Pancreas (tissue), 10 donors: ENCODE measurements around the gene SMARCA1. TPM values are rescaled to one million over a fixed set of nuclear protein-coding genes. Genes with fewer than 3 reads are reported as not detected.

ENCODE experiments used
- ATAC-seq, 4 donors: fragments of 200-7000 bp; cut with Tn5 transposase; one replicate each; pipeline versions ENCODE4 v1.8.0 to v1.9.1; 2020; ENCODE audit warnings: mild to moderate bottlenecking in 4 of 4, moderate library complexity in 4 of 4
- DNase-seq, 6 donors: peaks; one replicate each; pipeline ENCODE4 v3.0.0-alpha.2; 2020
- FAIRE-seq: peaks from 2 replicates; lab custom pipeline; 2012; peaks lifted over from hg19 to GRCh38; lab: Jason Lieb, UNC
- H3K27ac ChIP-seq, 4 donors: fragments of 200-600 bp; sonication (generic); 1 replicate in 3 of 4; 2 replicates in 1 of 4; pipeline versions ENCODE4 v1.5.0 to v1.8.0; 2020
- H3K27me3 ChIP-seq, 4 donors: fragments of 200-600 bp; one replicate each; pipeline ENCODE4 v1.8.0; 2021
- H3K36me3 ChIP-seq, 3 donors: fragments of 200-600 bp; sonication (generic) in 1 of 3; one replicate each; pipeline versions ENCODE4 v1.5.0 to v1.8.0; 2020 to 2021
- H3K4me1 ChIP-seq, 3 donors: fragments of 200-600 bp; one replicate each; pipeline ENCODE4 v1.8.0; 2021
- H3K4me3 ChIP-seq, 4 donors: fragments of 200-600 bp; sonication (generic) in 2 of 4; one replicate each; pipeline versions ENCODE4 v1.5.0 to v1.8.0; 2020 to 2021
- H3K9me3 ChIP-seq, 4 donors: fragments of 200-600 bp; one replicate each; pipeline ENCODE4 v1.8.0; 2021
- WGBS, 2 donors: extraction: QIAGEN DNeasy Blood & Tissue Kit; methylation state at CpG; one replicate each; pipeline ENCODE4 v1.1.7; 2013; 5-methylcytosine and 5-hydroxymethylcytosine counted together
- intact Hi-C, 3 donors: fragments of 100-400 bp; cut with DNase I; formaldehyde crosslinking; loops; one replicate each; pipeline versions ENCODE4 v1.11.1 to v1.14.2; 2022
- polyA plus RNA-seq, 2 donors: library from polyadenylated mRNA; stranded (reverse); fragments of 200-250 nt; gene quantifications; one replicate each; pipeline ENCODE4 v1.2.3, GENCODE V29; 2013
- total RNA-seq, 6 donors: library from RNA; stranded (reverse); fragmentation: NEBNext Ultra II Directional in 4 of 6; extraction: Animal tissue kit (Norgen Biotek cat#: 25700) in 4 of 6; gene quantifications; one replicate each; pipeline versions ENCODE4 v1.2.1 to v1.2.4, GENCODE V29; 2021 to 2023
- TF ChIP-seq, protein P1 (sequence below), 4 donors: fragments of 200-600 bp; sonication (generic) in 3 of 4; IDR thresholded peaks; one replicate each; pipeline versions ENCODE4 v1.5.0 to v1.8.0; 2021; ENCODE audit warnings: antibody characterized with exemption in 4 of 4
- donor health status: healthy with polysubstance abuse.
- donor health status: DM: no; HTN: no; CAD: no; lungs with moderate emphysema.
- donor health status: DM: no; HTN: no; CAD: no.
- donor health status: control.
- donor health status: control.
- donor health status: Bipolar disorder and iron deficiency.
- donor health status: DM: yes; HTN: yes; CAD: no.
- donor health status: DM: no; HTN: no; CAD: no.
- donor health status: DM: no; HTN: no; CAD: no.
- donor health status: DM: yes; HTN: yes; CAD: no.

SMARCA1 gene, protein sequence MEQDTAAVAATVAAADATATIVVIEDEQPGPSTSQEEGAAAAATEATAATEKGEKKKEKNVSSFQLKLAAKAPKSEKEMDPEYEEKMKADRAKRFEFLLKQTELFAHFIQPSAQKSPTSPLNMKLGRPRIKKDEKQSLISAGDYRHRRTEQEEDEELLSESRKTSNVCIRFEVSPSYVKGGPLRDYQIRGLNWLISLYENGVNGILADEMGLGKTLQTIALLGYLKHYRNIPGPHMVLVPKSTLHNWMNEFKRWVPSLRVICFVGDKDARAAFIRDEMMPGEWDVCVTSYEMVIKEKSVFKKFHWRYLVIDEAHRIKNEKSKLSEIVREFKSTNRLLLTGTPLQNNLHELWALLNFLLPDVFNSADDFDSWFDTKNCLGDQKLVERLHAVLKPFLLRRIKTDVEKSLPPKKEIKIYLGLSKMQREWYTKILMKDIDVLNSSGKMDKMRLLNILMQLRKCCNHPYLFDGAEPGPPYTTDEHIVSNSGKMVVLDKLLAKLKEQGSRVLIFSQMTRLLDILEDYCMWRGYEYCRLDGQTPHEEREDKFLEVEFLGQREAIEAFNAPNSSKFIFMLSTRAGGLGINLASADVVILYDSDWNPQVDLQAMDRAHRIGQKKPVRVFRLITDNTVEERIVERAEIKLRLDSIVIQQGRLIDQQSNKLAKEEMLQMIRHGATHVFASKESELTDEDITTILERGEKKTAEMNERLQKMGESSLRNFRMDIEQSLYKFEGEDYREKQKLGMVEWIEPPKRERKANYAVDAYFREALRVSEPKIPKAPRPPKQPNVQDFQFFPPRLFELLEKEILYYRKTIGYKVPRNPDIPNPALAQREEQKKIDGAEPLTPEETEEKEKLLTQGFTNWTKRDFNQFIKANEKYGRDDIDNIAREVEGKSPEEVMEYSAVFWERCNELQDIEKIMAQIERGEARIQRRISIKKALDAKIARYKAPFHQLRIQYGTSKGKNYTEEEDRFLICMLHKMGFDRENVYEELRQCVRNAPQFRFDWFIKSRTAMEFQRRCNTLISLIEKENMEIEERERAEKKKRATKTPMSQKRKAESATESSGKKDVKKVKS
- total RNA-seq (10 to 100 TPM in 3 of 6 donors, 1 to 10 TPM in 3; 7.5 to 20.3 (median 11.4) TPM), polyA plus RNA-seq (10 to 100 TPM in 1 of 2 donors, 1 to 10 TPM in 1; 6.8 to 27.6 TPM)

DNA sequence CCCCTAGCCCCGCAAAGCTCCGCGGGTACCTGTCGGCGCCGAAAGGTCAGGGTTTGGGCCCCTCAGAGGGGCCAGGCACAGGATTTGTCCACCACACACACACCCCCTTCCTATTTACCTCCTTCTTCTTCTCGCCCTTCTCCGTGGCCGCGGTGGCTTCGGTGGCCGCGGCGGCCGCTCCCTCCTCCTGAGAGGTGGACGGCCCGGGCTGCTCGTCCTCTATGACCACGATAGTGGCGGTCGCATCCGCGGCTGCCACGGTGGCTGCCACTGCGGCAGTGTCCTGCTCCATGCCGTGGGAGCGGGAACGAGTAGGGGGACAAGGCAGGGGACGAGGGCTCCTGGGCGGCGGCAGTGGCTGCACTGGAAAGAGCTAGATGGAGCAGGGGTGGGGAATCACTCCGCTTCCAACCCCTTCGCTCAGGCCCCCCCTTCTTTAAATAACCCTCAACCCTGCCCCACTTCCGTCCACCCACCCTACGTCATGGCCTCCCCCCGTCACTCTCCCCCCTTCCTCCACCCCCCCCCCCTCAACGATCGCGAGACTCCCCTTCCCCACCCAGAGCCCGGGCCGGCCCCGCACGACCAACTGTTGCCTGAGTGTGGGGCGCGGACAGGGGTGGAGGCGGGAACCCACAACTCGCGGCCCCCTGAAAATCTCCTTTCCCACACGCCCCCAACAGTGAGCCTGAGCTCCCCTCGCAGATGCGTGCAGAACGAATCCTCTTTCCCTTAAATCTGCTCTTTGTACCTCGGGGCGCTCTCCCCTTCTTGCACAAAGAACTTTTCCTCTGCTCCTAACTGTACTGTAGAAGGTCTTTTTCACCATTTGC, at the start of gene SMARCA1:
SMARCA1 (minus strand) TSS at position 412 of the 833 bp plus-strand sequence; CDS start at position 292, 120 bp downstream.
- intact Hi-C loops: no loop called here
- Histone ChIP-seq H3K4me1 (peaks cover 0 to 3% (median 0%) of the 10 kb centered on the region in 3 donors), H3K27me3 (peaks cover 0 to 3% (median 0%) of the 10 kb centered on the region in 4 donors), H3K36me3 (no peaks in the 10 kb centered on the region), H3K9me3 (no peaks in the 10 kb centered on the region), H3K27ac (peak within 1 kb of the TSS in 3 of 4 donors; percentile 50 to 80 (median 79)), H3K4me3 (peak within 1 kb of the TSS; percentile 57 to 60 (median 58))
- FAIRE-seq (no peak), ATAC-seq (peak; percentile 60 to 76 (median 72)), DNase-seq (peak; percentile 27 to 75 (median 44))
- WGBS, 2 donors: 1 to 34% methylated on average over 32 to 43 of the region's 54 CpGs
- TF ChIP-seq, protein P1, sequence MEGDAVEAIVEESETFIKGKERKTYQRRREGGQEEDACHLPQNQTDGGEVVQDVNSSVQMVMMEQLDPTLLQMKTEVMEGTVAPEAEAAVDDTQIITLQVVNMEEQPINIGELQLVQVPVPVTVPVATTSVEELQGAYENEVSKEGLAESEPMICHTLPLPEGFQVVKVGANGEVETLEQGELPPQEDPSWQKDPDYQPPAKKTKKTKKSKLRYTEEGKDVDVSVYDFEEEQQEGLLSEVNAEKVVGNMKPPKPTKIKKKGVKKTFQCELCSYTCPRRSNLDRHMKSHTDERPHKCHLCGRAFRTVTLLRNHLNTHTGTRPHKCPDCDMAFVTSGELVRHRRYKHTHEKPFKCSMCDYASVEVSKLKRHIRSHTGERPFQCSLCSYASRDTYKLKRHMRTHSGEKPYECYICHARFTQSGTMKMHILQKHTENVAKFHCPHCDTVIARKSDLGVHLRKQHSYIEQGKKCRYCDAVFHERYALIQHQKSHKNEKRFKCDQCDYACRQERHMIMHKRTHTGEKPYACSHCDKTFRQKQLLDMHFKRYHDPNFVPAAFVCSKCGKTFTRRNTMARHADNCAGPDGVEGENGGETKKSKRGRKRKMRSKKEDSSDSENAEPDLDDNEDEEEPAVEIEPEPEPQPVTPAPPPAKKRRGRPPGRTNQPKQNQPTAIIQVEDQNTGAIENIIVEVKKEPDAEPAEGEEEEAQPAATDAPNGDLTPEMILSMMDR (IDR thresholded peaks at IDR 0.05): no peak

DNA sequence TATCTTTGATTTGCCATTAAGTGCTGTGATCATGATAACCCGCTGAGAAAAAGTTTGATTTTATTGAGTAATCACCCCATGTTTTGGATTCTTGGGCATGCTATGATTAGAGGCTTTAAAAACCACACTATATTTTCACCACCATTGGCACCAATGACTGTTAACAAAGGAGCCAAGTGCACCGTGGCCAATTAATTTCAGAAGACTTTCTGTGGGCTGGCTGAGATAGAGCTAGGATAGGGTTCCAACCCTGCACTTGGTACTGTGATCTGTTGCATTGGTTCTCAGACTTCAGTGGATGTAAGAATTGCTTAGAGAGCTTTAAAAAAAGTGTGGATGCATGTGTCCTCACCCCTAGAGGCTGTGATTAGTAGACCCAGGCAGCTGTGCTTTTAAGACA, 49.1 kb upstream of the SMARCA1 start:
- TF ChIP-seq, protein P1 (IDR thresholded peaks at IDR 0.05): no peak
- Histone ChIP-seq H3K4me3 (no peak overlapping the region), H3K27me3 (peaks cover 0 to 5% (median 0%) of the 10 kb centered on the region in 4 donors), H3K4me1 (no peaks in the 10 kb centered on the region), H3K36me3 (no peaks in the 10 kb centered on the region), H3K27ac (no peak overlapping the region), H3K9me3 (no peaks in the 10 kb centered on the region)
- intact Hi-C loops: no loop called here
- ATAC-seq (no peak), DNase-seq (no peak), FAIRE-seq (no peak)
- 60 to 79% methylated on average over 2 of the region's 2 CpGs for WGBS, 2 donors

DNA sequence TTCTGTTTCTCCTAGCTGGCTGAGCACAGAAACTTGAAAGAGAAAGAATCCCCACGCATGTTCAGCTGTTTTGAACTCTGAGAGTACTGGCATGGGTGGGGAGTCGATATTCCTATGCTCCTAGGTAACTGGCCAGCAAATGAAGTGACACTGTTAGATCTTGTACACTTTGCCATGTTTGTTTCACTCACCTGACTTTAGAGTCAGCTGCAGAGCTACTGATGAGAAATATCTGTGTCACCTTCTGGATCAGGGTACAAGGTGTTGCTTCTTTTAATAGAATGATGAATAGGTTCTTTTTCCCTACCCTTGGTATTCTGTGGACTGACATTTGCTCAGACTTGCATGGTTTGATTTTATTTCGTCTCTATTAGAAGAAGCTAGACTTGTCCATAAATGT, 45.1 kb upstream of the SMARCA1 start:
- WGBS, 2 donors: 71 to 95% methylated on average over 3 of the region's 3 CpGs
- TF ChIP-seq, protein P1 (IDR thresholded peaks at IDR 0.05): no peak
- no peaks in the 10 kb centered on the region for H3K9me3 ChIP-seq
- intact Hi-C loops: no loop called here
- H3K4me1 ChIP-seq: no peaks in the 10 kb centered on the region
- H3K4me3 ChIP-seq: no peak overlapping the region
- ATAC-seq (no peak), FAIRE-seq (no peak), DNase-seq (no peak)
- H3K27me3 ChIP-seq: no peaks in the 10 kb centered on the region
- no peaks in the 10 kb centered on the region for H3K36me3 ChIP-seq
- no peak overlapping the region for H3K27ac ChIP-seq

DNA sequence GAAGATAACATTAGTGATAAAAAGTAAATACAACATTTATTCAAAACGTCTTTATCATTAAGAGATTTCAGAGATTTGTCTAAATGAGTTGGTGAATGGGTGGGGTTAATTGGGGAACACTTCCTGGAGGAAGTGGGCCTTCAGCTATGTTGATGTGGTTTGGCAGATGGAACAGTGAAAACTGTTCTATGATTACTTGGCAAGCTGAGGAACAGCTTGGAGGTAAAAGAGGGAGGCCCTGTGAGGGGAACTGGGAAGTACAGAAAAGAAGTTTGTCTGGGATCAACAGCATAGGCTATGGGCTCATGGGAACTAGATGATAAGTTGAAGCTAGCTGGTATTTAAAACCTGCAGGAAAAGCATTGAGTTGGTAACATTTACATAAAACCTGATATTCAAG, 42.8 kb upstream of the SMARCA1 start:
- FAIRE-seq: no peak
- H3K27ac ChIP-seq: no peak overlapping the region
- intact Hi-C loops: no loop called here
- H3K36me3 ChIP-seq: no peaks in the 10 kb centered on the region
- no peak for ATAC-seq
- no peak overlapping the region for H3K4me3 ChIP-seq
- peaks cover 0 to 4% (median 0%) of the 10 kb centered on the region in 4 donors for H3K27me3 ChIP-seq
- 0 to 3% methylated on average over 1 of the region's 1 CpG for WGBS, 2 donors
- no peaks in the 10 kb centered on the region for H3K9me3 ChIP-seq
- TF ChIP-seq, protein P1 (IDR thresholded peaks at IDR 0.05): no peak
- no peak for DNase-seq
- H3K4me1 ChIP-seq: no peaks in the 10 kb centered on the region
